GM12878 (cell line): ENCODE data around the gene CAMK1. TPM values are rescaled to one million over a fixed set of nuclear protein-coding genes. Genes with fewer than 3 reads are reported as not detected.
A peak's percentile ranks its signal among the peaks of the same experiment; 100 is the strongest.

Source experiments
- ATAC-seq: fragments of 200-7000 bp; cut with Tn5 transposase; 3 replicates; pipeline ENCODE4 v1.9.1; 2020; ENCODE audit warnings: mild to moderate bottlenecking, moderate library complexity
- BruUV-seq: library from RNA; stranded (reverse); fragments of 400-500 nt; replicated peaks from 2 replicates; lab custom pipeline; 2021; lab: Mats Ljungman, UMichigan
- CTCF ChIA-PET: fragments of 300-600 bp; sonication (Branson Sonifier 250); formaldehyde crosslinking; extraction: SDS; loops from one replicate; lab custom pipeline; 2021; ENCODE audit warnings: inconsistent platforms; lab: Yijun Ruan, JAX
- POLR2A ChIA-PET: fragments of 350-600 bp; formaldehyde crosslinking; extraction: SDS; loops from one replicate; lab custom pipeline; 2021; ENCODE audit warnings: inconsistent platforms; lab: Charles Lee
- RAD21 ChIA-PET: fragments of 300-600 bp; sonication (Branson Sonifier 250); formaldehyde crosslinking; loops from one replicate; lab custom pipeline; 2023; ENCODE audit warnings: antibody characterized with exemption; ENCODE audit not compliant: unreplicated experiment; lab: Charles Lee
- SMC1A ChIA-PET: fragments of 300-600 bp; sonication (Branson Sonifier 250); formaldehyde crosslinking; loops from one replicate; lab custom pipeline; 2023; ENCODE audit not compliant: unreplicated experiment, uncharacterized antibody; lab: Charles Lee
- DNase-seq: peaks from one replicate; pipeline ENCODE4 v3.0.0-alpha.2; 2011; ENCODE audit warnings: low read depth, low spot score
- FAIRE-seq: peaks from 3 replicates; lab custom pipeline; 2011; peaks lifted over from hg19 to GRCh38; lab: Jason Lieb, UNC
- H2AFZ ChIP-seq: 2 replicates; pipeline ENCODE4 v1.6.0; 2011; ENCODE audit warnings: low read depth, low read length, control low read depth; ENCODE audit not compliant: control insufficient read depth
- H3K27ac ChIP-seq: 2 replicates; pipeline ENCODE4 v1.5.1; 2011; ENCODE audit warnings: control low read depth; ENCODE audit not compliant: control insufficient read depth, insufficient read depth
- H3K27me3 ChIP-seq, 2 experiments: replicated peaks in 1 of 2; 2 replicates each; pipeline versions ENCODE4 v1.6.0 to v1.6.1; 2011; ENCODE audit warnings: low read length in 1 of 2; ENCODE audit not compliant: control insufficient read depth in 2 of 2, insufficient read depth in 2 of 2
- H3K36me3 ChIP-seq, 2 experiments: 2 replicates each; pipeline ENCODE4 v1.5.1; 2011; ENCODE audit warnings: low read length in 1 of 2; ENCODE audit not compliant: control insufficient read depth in 2 of 2, insufficient read depth in 2 of 2
- H3K4me1 ChIP-seq: 2 replicates; pipeline ENCODE4 v1.6.1; 2011; ENCODE audit warnings: mild to moderate bottlenecking, low read length, moderate library complexity, mixed read lengths; ENCODE audit not compliant: control insufficient read depth, insufficient read depth
- H3K4me2 ChIP-seq: 2 replicates; pipeline ENCODE4 v1.6.0; 2011; ENCODE audit warnings: control low read depth; ENCODE audit not compliant: control insufficient read depth, insufficient read depth
- H3K4me3 ChIP-seq: fragments of 200-600 bp; sonication (generic); 2 replicates; pipeline ENCODE4 v1.5.1; 2016
- H3K79me2 ChIP-seq: 2 replicates; pipeline ENCODE4 v1.6.0; 2011; ENCODE audit warnings: low read length; ENCODE audit not compliant: control insufficient read depth, insufficient read depth
- H3K9ac ChIP-seq: 2 replicates; pipeline ENCODE4 v1.8.0; 2011; ENCODE audit warnings: low read length, control low read depth, mixed read lengths; ENCODE audit not compliant: control insufficient read depth, insufficient read depth
- H3K9me3 ChIP-seq: replicated peaks from 3 replicates; pipeline ENCODE4 v1.5.1; 2011; ENCODE audit warnings: mild to moderate bottlenecking, low read length; ENCODE audit not compliant: control insufficient read depth, insufficient read depth
- H4K20me1 ChIP-seq: 2 replicates; pipeline ENCODE4 v1.6.0; 2011; ENCODE audit not compliant: control insufficient read depth, insufficient read depth
- ESRRA ChIP-seq: IDR thresholded peaks from 2 replicates; pipeline ENCODE4 v1.6.1; 2012; ENCODE audit warnings: mild to moderate bottlenecking, low read length, improper control_type of control experiment
- MEF2A ChIP-seq: IDR thresholded peaks from 2 replicates; pipeline ENCODE4 v1.6.1; 2011; ENCODE audit warnings: low read depth, mild to moderate bottlenecking, low read length, moderate library complexity; ENCODE audit not compliant: insufficient read depth
- POU2F2 ChIP-seq: IDR thresholded peaks from 3 replicates; pipeline ENCODE4 v1.6.1; 2011; ENCODE audit warnings: low read depth, mild to moderate bottlenecking, low read length, borderline replicate concordance
- TBL1XR1 ChIP-seq: IDR thresholded peaks from 2 replicates; pipeline ENCODE4 v1.6.1; 2012; ENCODE audit warnings: low read depth, low read length, improper control_type of control experiment
- WGBS: methylation state at CpG from one replicate; pipeline ENCODE4 v1.1.6; 2016; ENCODE audit warnings: low lambda C conversion rate; ENCODE audit not compliant: insufficient replicate concordance, insufficient coverage; ENCODE audit errors: missing lambda C conversion rate; 5-methylcytosine and 5-hydroxymethylcytosine counted together
- in situ Hi-C: fragments of 300-500 bp; cut with MboI; formaldehyde crosslinking; loops from 9 replicates; pipeline ENCODE4 v1.14.3; 2018; ENCODE audit warnings: mixed read lengths
- intact Hi-C: fragments of 100-400 bp; cut with micrococcal nuclease; formaldehyde crosslinking; loops from one replicate; pipeline ENCODE4 v1.14.2; 2022; ENCODE audit not compliant: unreplicated experiment
- polyA plus RNA-seq, 11 experiments: library from polyadenylated mRNA; depleted of rRNA in 4 of 11; unstranded in 6 of 11; stranded (reverse) in 5 of 11; fragments of >200 nt; fragmentation: Nextera tagmentation in 4 of 11; fragmentation: Illumina TruSeq in 1 of 11; extraction: Ambion mirVana in 4 of 11; extraction: Trizol in 1 of 11; gene quantifications; 1 replicate in 1 of 11; 2 replicates in 10 of 11; pipeline versions ENCODE4 v1.2.1 to v1.2.3, GENCODE V29; 2011 to 2016; ENCODE audit warnings: inconsistent platforms in 2 of 11, missing spikeins in 2 of 11, low read depth in 1 of 11
- total RNA-seq, 4 experiments: library from RNA; depleted of rRNA in 3 of 4; stranded (reverse); fragments of >200 nt in 3 of 4; fragmentation: Illumina TruSeq in 1 of 4; extraction: Trizol in 1 of 4; gene quantifications; 2 replicates each; pipeline versions ENCODE4 v1.2.1 to v1.2.3, GENCODE V29; 2013 to 2021
- TF ChIP-seq, protein P1 (sequence below): IDR thresholded peaks from 2 replicates; pipeline ENCODE4 v1.6.1; 2011; ENCODE audit warnings: borderline replicate concordance, low read depth, mild to moderate bottlenecking, moderate library complexity, low read length; ENCODE audit not compliant: insufficient read depth, poor library complexity, severe bottlenecking

The CAMK1 gene
- total and polyA plus RNA-seq, 10 of the 15 experiments (the other 5 are each of a cell fraction or from before 2014, with no cell fraction given), result 0.24 to 2.1 (median 0.51) TPM; not detected in 2

- ChIA-PET RAD21 (no interaction called here), SMC1A (no interaction called here), CTCF (no interaction called here), POLR2A (no interaction called here)
- FAIRE-seq (no peak), ATAC-seq (no peak), DNase-seq (no peak)
- Histone ChIP-seq H3K27ac (no peak overlapping the region), H3K27me3 (no peaks in the 10 kb centered on the region), H4K20me1 (no peaks in the 10 kb centered on the region), H3K4me1 (no peaks in the 10 kb centered on the region), H3K79me2 (no peaks in the 10 kb centered on the region), H3K4me2 (no peak overlapping the region), H3K36me3 (peaks cover 48 to 55% of the 10 kb centered on the region in 2 experiments), H3K9me3 (no peaks in the 10 kb centered on the region), H3K9ac (no peak overlapping the region), H3K4me3 (no peak overlapping the region), H2AFZ (no peak overlapping the region)
- no TSS peak for BruUV-seq
- TF ChIP-seq, protein P1, sequence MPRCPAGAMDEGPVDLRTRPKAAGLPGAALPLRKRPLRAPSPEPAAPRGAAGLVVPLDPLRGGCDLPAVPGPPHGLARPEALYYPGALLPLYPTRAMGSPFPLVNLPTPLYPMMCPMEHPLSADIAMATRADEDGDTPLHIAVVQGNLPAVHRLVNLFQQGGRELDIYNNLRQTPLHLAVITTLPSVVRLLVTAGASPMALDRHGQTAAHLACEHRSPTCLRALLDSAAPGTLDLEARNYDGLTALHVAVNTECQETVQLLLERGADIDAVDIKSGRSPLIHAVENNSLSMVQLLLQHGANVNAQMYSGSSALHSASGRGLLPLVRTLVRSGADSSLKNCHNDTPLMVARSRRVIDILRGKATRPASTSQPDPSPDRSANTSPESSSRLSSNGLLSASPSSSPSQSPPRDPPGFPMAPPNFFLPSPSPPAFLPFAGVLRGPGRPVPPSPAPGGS, result peak; percentile 65
- no peak for TF ChIP-seq MEF2A
- 97% methylated on average over 18 of the region's 18 CpGs for WGBS
- intact Hi-C loops (no loop called here), in situ Hi-C loops (no loop called here)
Measured at GRCh38 chr3:9743548-9743947, 26.2 kb downstream of the CAMK1 start.

DNA sequence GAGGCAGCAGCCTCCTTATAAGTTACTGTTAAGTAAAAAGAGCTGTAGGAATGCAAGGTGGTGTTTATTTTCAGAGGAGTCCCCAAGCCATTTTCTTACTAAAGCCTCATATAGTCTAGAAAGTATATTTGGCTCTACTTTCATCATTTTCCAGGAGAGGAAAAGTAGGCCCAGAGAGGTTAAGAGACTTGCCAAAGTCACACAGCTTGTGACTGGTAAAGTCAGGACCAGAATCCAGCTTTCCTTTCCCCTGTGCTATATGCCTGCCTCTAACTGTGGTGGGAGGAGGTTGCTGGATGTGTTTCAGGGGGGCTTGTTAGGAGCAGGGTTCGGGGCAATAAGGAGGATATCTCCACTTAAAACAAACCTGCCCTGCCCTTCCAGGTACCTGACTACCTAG, 27.2 kb downstream of the CAMK1 start:
- H3K27ac ChIP-seq, result no peak overlapping the region
- no peak overlapping the region for H3K4me2 ChIP-seq
- ChIA-PET SMC1A (no interaction called here), POLR2A (no interaction called here), RAD21 (no interaction called here), CTCF (interaction anchor here (0.7 kb wide), 1 partner anchor 10 kb away, joined by 4 read pairs; no protein-coding TSS in a partner anchor)
- H3K27me3 ChIP-seq, result no peaks in the 10 kb centered on the region
- 100% methylated on average over 1 of the region's 1 CpG for WGBS
- no peaks in the 10 kb centered on the region for H3K9me3 ChIP-seq
- no peak for FAIRE-seq
- no peak for TF ChIP-seq ESRRA
- TF ChIP-seq TBL1XR1, result no peak
- TF ChIP-seq POU2F2, result no peak
- H3K4me1 ChIP-seq, result no peaks in the 10 kb centered on the region
- no peak overlapping the region for H3K9ac ChIP-seq
- intact Hi-C loops, result no loop called here
- no TSS peak for BruUV-seq
- H3K4me3 ChIP-seq, result no peak overlapping the region
- H3K36me3 ChIP-seq, result peaks cover 48 to 55% of the 10 kb centered on the region in 2 experiments
- no peaks in the 10 kb centered on the region for H4K20me1 ChIP-seq
- DNase-seq, result no peak
- no peaks in the 10 kb centered on the region for H3K79me2 ChIP-seq
- in situ Hi-C loops, result no loop called here
- no peak for ATAC-seq
- H2AFZ ChIP-seq, result no peak overlapping the region
